GM21515 (cell line): ENCODE data around the gene TGFB1.
A peak's percentile ranks its signal among the peaks of the same experiment; 100 is the strongest.
"Not testable (repeated sequence)": the region's sequence is repeated elsewhere in the genome, so short reads cannot be mapped to it uniquely, and the experiment has no call there.

Source experiments
- ATAC-seq: cut with Tn5 transposase; IDR thresholded peaks from one replicate; pipeline ENCODE4 v1.9.1; 2021; ENCODE audit not compliant: unreplicated experiment

Gene TGFB1

DNA sequence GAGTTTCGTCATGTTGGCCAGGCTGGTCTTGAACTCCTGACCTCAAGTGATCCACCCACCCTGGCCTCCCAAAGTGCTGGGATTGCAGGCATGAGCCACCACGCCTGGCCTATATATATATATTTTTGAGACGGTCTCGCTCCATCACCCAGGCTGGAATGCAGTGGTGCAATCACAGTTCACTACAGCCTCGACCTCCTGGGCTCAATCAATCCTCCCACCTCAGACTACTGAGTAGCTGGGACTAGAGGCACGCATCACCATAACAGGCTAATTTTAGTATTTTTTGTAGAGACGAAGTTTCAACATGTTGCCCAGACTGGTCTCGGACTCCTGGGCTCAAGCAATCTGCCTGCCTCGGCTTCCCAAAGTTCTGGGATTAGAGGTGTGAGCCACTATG is 6.8 kb downstream of the TGFB1 start:
- ATAC-seq = not testable (repeated sequence)

DNA sequence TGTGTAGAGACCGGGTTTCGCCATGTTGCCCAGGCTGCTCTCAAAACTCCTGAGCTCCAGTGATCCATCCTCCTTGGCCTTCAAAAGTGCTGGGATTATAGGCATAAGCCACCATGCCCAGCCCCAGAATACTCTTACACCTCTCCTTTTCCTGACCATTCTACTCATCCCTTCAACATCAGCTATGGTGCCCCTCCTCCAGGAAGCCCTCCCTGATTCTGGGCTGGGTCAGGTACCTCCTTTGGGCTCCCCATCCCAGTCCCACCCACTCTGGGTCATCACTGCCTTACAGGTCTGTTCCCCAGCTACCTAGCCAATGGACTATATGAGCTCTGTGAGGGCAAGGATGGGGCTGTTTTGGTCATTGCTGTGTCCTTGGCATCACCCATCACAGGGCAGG is 9.6 kb downstream of the TGFB1 start:
- no peak for ATAC-seq

DNA sequence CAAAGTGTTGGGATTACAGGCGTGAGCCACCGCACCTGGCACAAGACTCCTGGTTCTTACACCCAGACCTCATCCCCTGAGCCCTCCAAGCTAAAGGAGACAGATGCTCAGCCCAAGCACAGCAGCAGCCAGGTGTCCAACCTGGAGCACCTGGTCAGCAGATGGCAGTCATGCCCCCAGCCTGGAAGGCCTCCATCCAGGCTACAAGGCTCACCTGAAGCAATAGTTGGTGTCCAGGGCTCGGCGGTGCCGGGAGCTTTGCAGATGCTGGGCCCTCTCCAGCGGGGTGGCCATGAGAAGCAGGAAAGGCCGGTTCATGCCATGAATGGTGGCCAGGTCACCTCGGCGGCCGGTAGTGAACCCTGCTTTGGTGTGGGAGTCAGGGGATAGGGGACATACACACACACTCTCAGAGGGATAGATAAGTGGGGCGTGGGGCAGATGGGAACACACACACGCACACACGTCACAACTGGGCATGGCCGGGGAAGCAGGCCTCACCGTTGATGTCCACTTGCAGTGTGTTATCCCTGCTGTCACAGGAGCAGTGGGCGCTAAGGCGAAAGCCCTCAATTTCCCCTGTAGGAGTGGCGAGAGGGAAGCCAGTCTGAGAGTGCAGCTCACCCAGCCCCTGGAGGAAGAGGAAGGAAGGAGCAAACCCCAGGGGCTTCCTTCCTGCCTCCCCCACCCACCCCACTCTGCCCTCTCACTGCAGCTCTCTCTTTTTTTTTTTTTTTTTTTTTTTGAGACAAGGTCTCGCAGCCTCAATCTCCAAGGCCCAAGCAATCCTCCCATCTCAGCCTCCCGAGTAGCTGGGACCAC is 11.8 kb downstream of the TGFB1 start:
- ATAC-seq = no peak

DNA sequence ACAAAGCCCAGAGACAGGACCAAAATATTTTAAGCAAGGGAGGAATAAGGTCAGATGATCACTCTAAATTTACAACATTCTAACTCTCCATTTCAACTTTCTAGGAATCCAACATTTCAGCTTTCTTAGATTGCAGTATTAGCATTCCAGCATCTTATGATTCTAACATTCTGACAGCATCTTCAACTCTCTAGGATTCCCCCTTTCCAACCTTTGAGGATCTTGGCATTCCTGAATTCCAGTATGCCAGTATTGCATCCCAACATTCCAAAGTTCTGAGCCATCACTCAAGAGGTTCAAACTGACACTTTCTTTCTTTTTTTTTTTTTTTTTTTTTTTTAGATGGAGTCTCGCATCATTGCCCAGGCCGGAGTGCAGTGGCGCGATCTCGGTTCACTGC is 13.8 kb downstream of the TGFB1 start:
- no peak for ATAC-seq

DNA sequence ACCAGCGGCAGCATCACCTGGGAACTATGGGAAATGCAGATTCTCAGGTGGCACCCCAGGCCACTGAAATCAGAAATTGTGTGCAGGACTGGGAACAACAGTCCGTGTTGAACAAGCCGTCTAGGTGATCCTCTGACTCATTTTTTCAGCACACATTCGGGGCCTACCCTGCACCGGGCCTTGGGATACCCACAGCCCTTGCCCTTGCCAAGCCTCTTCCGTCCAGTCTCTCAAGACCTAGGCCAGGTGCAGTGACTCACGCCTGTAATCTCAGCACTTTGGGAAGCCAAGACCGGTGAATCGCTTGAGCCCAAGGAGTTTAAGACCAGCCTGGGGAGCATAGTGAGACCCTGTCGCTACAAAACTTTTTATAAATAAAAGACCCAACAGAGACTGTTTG is 18.3 kb downstream of the TGFB1 start:
- ATAC-seq = no peak

DNA sequence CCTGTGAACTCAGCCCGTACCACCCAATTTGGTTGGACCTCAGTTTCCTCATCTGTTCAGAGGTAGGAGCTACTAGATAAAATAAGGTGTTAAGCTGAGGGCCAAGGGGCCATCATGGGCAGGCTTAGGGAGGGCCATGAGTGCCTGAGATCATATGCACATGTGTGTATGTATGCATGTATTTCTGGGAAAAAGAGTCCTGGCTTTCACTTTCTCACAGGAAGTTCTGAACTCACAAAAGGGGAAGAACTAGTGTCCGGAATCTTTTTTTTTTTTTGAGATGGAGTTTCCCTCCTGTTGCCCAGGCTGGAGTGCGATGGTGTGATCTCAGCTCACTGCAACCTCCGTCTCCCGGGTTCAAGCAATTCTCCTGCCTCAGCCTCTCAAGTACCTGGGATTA is 18.9 kb downstream of the TGFB1 start:
- ATAC-seq = no peak

DNA sequence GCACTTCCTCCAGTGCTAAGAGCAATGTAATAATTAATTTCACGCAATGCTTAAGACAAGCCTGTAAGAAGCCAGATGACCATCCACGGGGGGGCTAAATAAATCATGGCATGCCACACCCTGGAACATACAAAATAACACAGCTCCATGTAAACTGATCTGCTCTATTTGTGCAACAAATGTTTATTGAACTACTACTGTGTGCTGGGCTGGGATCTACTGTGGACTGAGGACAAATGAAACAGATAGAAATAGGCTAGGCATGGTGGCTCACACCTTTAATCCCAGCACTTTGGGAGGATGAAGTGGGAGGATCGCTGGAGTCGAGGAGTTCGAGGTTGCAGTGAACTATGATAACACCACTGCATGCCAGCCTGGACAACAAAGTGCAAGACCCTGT is 21.3 kb downstream of the TGFB1 start:
- no peak for ATAC-seq

DNA sequence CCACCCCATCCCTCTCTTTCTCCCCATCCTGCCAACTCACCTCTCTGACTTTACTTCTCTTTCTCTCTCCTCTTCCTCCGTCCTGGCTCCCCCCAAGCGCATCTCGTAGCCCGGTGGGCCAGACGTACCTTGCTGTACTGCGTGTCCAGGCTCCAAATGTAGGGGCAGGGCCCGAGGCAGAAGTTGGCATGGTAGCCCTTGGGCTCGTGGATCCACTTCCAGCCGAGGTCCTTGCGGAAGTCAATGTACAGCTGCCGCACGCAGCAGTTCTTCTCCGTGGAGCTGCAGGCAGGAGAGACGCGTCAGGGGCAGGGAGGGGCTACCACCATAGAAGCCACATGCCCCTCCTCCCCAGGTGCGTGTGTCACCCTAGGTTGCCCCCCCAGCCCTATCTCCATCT is 21.7 kb downstream of the TGFB1 start:
- no peak for ATAC-seq

DNA sequence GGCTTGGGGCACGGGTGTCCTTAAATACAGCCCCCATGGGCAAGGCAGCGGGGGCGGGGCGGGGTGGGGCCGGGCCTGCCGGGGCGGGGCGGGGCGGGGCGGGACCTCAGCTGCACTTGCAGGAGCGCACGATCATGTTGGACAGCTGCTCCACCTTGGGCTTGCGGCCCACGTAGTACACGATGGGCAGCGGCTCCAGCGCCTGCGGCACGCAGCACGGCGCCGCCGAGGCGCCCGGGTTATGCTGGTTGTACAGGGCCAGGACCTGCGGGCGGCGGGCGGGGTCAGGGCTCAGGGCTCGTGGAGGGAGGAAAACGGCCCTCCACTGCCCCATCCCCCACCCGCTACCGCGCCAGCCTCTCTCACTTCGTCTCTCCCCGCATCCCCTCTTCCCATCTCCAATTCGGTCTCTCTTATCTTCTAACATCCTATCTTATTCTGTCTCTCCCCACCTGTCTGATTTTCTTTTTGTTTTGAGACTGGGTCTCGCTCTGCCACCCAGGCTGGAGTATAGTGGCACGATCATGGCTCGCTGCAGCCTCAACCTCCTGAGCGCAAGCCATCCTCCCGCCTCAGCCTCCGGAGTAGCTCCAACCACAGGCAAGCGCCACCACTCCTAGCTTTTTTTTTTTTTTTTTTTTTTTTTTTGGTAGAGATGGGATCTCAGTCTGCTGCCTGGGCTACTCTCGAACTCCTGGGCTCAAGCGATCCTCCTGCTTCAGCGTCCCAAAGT is 22.6 kb downstream of the TGFB1 start:
- ATAC-seq = no peak

DNA sequence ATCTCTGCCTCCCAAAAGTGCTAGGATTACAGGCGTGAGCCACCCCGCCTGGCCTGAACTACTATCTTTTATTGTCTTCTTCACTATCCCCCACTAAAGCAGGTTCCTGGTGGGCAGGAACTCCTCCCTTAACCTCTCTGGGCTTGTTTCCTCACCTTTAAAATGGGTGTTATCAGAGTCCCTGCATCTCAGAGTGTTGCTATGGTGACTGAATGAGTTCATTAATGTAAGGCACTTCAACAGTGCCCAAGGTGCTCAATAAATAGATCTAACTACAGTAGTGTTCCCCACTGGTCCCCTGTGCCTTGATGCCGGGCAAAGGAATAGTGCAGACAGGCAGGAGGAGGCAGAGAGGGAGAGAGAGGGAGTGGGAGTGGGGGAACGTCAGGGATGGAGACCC is 23.2 kb downstream of the TGFB1 start:
- no peak for ATAC-seq

DNA sequence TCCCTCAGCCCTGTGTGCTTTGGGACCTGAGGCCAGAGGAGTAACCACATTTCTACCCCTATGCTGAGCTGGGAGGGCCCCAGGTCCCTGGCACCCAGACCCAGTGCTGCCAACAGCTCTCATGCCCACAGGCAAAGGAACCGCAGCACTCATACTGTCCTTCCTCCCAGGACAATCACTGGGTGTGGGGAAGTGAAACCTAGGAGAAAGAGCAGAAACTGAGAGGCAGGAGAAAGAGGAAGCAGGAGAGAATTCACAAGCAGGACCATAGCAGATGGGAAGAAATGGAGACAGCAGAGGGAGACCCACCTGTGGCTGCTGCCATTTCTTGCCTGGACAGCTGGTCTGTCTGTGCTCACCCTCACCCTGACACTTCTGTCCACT is 24.9 kb downstream of the TGFB1 start:
- no peak for ATAC-seq

DNA sequence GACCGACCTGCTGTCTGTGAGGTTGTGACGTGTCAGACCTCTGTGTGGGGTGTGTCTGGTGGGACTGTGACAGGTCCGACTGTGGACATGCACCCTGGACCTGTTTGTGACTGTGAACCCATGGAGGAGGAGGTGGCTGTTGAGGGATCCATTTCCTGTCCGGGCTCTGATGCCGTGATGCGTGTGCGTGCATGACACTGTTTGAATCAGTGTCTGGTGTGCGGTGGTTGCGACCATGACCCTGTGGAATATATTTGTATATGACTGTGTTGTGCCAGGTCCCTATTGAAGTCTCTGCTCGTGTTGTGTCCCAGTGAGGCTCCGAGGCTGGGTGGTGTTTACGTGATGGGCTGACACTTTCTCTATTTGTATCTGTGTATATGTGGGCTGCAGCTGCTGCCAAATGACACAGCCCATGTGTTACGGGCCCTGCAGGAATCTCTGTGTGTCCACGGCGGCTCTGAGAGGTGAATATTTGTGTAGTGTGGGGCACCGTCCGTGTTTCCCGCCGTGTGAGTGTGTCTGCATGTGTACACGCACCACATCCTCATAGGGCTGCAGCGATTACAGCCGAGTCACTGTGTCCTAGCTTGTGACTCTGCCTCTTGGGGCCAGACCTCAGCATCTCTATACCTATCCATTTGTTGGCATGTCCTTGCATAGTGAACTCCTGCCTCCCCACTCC is 25.4 kb downstream of the TGFB1 start:
- ATAC-seq = peak; percentile 6

DNA sequence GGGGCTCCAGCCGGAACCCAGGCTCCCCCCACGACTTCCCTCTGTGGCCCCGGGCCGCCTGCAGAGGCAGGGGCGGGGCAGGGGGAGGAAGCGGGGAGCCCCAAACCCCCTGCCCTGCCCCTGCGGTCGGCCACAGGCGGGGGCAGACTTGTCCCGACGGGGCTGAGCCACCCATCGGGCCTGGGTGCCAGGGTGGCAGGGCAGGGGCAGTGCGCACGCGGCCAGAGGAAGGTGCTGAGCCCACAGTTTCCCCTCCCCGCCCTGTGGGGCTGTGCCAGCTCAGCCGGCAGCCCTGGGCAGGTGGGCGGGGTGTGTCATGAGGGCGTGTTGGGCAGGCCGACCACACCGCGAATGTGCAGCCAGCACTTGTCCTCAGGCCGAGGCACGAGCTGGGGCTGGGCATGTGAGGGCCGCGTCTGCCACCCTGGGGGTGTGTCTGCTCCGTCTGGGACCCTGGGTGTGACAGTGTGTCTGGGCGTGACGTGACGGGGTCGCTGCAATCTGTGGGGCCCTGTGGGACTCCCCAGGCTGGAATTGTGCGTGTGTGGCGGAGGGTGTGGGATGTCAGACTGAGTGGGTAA is 26.1 kb downstream of the TGFB1 start:
- ATAC-seq = peak; percentile 44

DNA sequence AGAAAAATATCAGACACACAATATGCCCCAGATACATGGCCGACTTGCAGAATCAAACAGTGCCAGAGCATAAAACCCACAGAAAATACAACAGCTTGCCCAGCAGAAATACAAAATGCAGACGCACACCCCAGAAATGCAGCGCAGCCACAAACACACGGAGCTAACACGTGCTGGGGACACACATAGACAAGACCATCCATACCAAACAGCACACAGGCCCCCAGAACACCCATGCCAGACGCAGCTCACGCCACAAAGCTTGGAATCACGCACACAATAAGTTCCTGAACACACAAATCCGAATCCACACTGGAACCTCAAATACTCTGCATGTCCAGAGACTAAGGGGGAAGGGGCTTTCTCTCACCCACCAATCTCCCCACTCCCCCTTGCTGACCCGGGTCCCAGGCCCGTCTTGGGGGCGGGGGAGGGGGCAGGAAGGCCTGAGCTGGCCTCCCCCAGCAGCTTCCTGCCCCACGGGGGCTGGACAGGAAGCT is 26.6 kb downstream of the TGFB1 start:
- no peak for ATAC-seq

DNA sequence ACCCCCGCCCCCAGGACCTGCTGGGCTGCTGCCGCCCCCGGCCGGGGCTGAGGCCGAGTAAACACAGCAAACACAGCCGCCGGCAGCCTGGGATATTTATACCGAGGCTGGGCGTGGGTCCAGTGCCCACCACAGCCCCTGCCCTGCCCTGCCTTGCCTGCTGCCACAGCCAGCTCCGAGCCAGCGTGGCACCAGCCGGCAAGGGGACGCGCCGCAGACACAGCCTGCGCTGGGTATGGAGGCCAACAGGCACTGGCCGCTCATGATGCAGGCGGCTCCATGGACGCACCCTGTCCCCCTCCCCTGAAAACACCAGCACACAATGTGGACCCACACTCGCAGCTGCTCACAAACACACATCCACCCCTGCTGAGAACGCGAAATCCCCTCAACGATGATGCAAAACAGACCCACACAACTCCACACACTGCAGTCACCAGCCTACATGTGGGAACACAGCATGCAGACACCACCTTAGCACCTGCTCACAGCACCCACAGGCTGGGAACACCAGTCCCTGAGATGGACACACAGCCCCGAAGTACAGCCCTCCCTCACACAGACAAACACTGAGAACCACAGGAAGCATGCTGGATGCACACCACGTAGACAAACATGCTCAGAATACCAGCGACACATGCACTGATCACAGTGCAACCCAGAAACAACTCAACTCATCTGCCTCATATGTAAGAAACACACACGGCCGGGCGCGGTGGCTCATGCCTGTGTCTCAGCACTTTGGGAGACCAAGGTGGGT is 27.6 kb downstream of the TGFB1 start:
- ATAC-seq = no peak

DNA sequence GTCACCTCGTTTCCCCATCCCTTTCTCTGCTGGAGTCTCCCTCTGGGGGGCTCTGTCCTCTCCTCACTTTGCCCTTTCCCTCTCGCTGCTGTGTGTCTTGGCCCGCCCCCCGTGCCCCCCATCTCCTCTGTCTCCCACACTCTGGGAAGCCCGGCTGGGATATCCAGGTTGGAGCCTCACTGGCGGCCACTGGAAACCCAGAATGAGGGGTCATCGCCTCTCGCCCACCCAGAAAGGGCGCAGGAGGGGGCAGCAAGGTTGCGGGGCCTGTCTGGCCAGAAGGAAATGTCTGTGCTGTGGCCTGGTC is 28.1 kb downstream of the TGFB1 start:
- no peak for ATAC-seq

DNA sequence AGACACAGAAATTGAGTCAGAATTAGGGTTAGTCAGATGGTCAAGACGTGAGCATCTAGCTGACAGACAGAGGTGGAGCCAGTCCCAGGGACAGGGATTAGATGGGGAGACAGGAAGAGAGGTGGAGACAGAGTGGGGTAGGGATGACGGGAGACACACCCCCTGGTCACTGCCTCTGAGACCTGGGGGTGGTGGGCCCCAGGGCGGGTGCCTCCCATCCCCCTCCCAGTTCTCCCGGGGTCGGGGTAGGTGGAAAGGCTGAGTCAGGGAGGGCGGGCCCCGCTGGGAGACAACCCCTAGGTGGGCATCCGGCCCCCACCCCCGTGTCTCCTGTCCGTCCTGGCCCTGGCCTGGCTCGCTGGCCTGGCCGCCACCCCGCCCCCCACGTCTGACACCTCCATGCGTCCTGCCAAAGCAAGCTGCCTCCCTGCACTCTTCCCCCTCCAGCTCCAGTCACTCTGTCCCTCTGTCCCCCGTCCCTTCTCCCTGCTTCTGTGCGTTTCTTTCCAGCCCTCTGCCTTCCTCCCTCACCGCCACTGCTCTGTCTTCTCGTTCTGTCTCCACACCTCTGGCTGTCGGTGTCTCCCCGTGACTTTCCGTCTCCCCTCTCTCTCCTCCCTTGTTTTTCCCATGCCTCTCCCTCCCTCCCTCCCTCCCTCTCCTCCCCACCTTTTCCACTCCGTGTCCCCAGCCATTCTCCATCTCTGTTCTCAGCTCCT is 28.6 kb downstream of the TGFB1 start:
- no peak for ATAC-seq

DNA sequence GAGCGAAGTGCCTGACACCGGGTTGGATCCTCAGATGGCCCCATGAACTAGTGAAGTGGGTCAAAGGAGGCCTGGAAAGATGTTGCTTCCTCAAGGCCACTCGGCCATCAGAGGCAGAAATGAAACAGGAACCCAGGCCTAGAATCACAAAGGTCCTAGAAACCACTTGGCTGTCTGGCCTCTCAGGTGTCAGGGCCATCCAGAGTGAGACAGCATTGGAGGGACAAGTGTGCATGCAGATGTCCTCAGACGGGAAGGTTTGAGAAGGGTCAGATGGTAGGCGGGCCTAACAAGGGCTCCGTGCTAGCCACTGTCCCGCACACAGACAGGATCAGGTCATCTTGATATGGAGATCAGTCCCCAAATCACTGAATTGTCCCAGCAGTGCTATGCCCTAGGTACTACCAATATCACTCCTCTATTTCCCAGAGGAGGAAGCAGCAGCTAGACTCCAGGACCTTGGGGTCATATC is 29.5 kb downstream of the TGFB1 start:
- ATAC-seq = no peak

DNA sequence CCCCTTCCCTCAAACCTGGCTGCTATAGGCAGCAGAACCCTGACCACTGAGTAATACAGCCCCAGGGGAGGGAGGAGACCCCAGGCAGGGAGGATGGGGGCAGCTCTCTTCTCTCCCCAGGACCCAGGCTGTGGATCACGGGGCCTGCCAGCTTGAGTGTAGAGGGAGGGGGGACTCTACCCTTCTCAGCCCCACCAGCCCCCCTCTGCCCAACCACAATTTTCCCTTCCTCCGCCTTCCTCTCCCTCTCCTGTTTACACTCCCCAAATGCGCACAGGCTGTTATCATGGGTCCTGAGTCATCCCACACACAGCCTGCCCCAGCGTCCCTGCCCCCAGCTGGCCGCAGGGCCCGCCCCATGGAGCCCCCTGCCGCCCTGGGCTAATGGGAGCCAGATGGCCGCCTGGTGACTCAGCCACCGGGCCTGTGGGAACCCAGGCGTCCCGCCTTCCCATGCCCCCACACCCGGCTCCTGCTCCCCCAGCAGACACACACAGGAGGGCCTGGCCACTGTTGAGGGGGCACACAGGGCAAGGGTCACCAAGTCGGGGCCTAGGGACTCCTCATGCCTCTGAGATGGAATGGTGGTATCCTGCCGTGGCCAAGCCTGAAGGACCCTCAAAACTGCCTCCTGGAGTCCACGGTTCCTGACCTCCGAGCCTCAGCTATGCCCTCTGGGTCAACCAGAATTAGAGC is 30.1 kb downstream of the TGFB1 start:
- ATAC-seq = no peak

DNA sequence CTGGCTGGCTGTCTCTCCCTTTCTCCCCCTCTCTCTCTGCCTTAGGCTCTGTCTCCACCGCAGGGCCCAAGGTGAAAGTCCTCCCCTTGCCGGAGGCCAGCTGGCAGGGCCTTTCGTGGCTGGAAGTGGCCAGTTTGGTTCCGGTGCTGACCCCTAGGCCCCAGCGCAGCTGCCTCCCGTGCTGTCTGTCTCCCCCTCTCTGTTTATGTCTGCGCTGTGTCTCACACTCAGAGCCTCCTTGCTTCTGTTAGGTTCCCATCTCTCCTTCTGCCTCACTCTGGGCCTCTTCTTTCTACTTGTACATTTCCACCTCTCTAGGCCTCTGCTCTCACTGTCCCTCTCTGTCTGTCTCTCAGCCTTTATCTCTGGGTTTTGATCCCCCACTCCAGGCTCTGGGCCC is 30.7 kb downstream of the TGFB1 start:
- no peak for ATAC-seq
